Ovary (tissue), 3 donors: Measurements from ENCODE around the gene LTC4S.

ENCODE experiments used
- CTCF ChIP-seq, 3 donors: fragments of 450-650 bp in 2 of 3; fragments of 200-600 bp in 1 of 3; IDR thresholded peaks; one replicate each; pipeline versions ENCODE4 v1.5.1 to v1.8.0; 2016 to 2022; ENCODE audit warnings: antibody characterized with exemption in 3 of 3, mild to moderate bottlenecking in 1 of 3
- EP300 ChIP-seq: sonication (generic); formaldehyde crosslinking; IDR thresholded peaks from one replicate; pipeline ENCODE4 v1.6.1; 2017; ENCODE audit warnings: antibody characterized with exemption
- POLR2A ChIP-seq: fragments of 450-650 bp; IDR thresholded peaks from one replicate; pipeline ENCODE4 v1.6.1; 2017; ENCODE audit warnings: antibody characterized with exemption, mild to moderate bottlenecking, moderate library complexity
- donor health status: DM: no; HTN: no; CAD: no.

GRCh38 chr5:179762079-179762780, 31.6 kb upstream of the LTC4S start:
- TF ChIP-seq POLR2A = no peak
- TF ChIP-seq CTCF (IDR thresholded peaks at IDR 0.05) = no peak
- no peak for TF ChIP-seq EP300
